Measurements from ENCODE around the gene TBL1XR1. TPM values are rescaled to one million over a fixed set of nuclear protein-coding genes. Genes with fewer than 3 reads are reported as not detected.
A peak's percentile ranks its signal among the peaks of the same experiment; 100 is the strongest.

The TBL1XR1 gene
- total RNA-seq, 1 experiment from 2014 or later: 77.6 TPM

GRCh38 chr3:177150970-177151627 lies 46.2 kb downstream of the TBL1XR1 start:
- H3K36me3 ChIP-seq (ENCODE audit: low read depth, low read length): no peaks in the 10 kb centered on the region
- no peak overlapping the region for H3K9ac ChIP-seq (ENCODE audit: low read length)
- DNase-seq: peak; percentile 92
- H3K4me2 ChIP-seq (ENCODE audit: low read length): peak overlapping the region; percentile 45
- peak; percentile 93 for ATAC-seq
- H3K4me3 ChIP-seq (ENCODE audit: low read length): no peak overlapping the region
- no peak for TF ChIP-seq EZH2phosphoT487 (IDR thresholded peaks at IDR 0.05; ENCODE audit: borderline replicate concordance, low read length)
- no peak for TF ChIP-seq EZH2 (IDR thresholded peaks at IDR 0.05; ENCODE audit: low read length, unreplicated experiment)
- no peak for TF ChIP-seq CTCF (conservative IDR thresholded peaks at IDR 0.05; ENCODE audit: low read depth, low read length)
- H3K9me3 ChIP-seq (ENCODE audit: low read length): no peaks in the 10 kb centered on the region
- H3K27me3 ChIP-seq (ENCODE audit: low read length): no peaks in the 10 kb centered on the region
- ChIA-PET POLR2A (ENCODE audit: unreplicated experiment) (interaction anchor here (0.6 kb wide), 2 partner anchors 10 to 318 kb away, joined by 3 to 5 read pairs; no protein-coding TSS in a partner anchor), CTCF (no interaction called here)
- intact Hi-C loops (cut with micrococcal nuclease): loop anchor here (2.0 kb wide), 1 partner anchor 44 kb away; no protein-coding TSS in a partner anchor
- peak overlapping the region; percentile 19 for H3K27ac ChIP-seq (ENCODE audit: low read length)
- peaks cover 99% of the 10 kb centered on the region for H3K79me2 ChIP-seq (ENCODE audit: low read length)
- peaks cover 21% of the 10 kb centered on the region for H3K4me1 ChIP-seq (ENCODE audit: insufficient read depth, low read length)
- H3K9me2 ChIP-seq (replicated peaks; ENCODE audit: low read length): no peaks in the 10 kb centered on the region
- H2AFZ ChIP-seq (ENCODE audit: low read length): no peak overlapping the region
- no peaks in the 10 kb centered on the region for H3F3A ChIP-seq (ENCODE audit: low read length, unreplicated experiment)
- no TSS peak for BruUV-seq (replicated peaks)
- H4K20me1 ChIP-seq (ENCODE audit: low read length): peaks cover 19% of the 10 kb centered on the region

GRCh38 chr3:177150218-177150916 lies 46.9 kb downstream of the TBL1XR1 start:
- Histone ChIP-seq H3K27ac (ENCODE audit: low read length) (peak overlapping the region; percentile 13; the same call in 1 of the 2 replicates), H3K4me2 (ENCODE audit: low read length) (peak overlapping the region; percentile 45), H3K36me3 (ENCODE audit: low read depth, low read length) (no peaks in the 10 kb centered on the region), H3K27me3 (ENCODE audit: low read length) (no peaks in the 10 kb centered on the region), H3K79me2 (ENCODE audit: low read length) (peaks cover 99% of the 10 kb centered on the region), H3K9me2 (replicated peaks; ENCODE audit: low read length) (no peaks in the 10 kb centered on the region), H3F3A (ENCODE audit: low read length, unreplicated experiment) (no peaks in the 10 kb centered on the region), H3K9me3 (ENCODE audit: low read length) (no peaks in the 10 kb centered on the region), H2AFZ (ENCODE audit: low read length) (no peak overlapping the region), H3K9ac (ENCODE audit: low read length) (no peak overlapping the region), H3K4me1 (ENCODE audit: insufficient read depth, low read length) (peaks cover 28% of the 10 kb centered on the region), H3K4me3 (ENCODE audit: low read length) (no peak overlapping the region), H4K20me1 (ENCODE audit: low read length) (peaks cover 25% of the 10 kb centered on the region)
- CTCF ChIA-PET: no interaction called here
- ATAC-seq (no peak; the same call in 1 of the 2 replicates), DNase-seq (no peak)
- TF ChIP-seq EZH2 (IDR thresholded peaks at IDR 0.05; ENCODE audit: low read length, unreplicated experiment) (no peak), EZH2phosphoT487 (IDR thresholded peaks at IDR 0.05; ENCODE audit: borderline replicate concordance, low read length) (no peak), CTCF (conservative IDR thresholded peaks at IDR 0.05; ENCODE audit: low read depth, low read length) (no peak)
- BruUV-seq (replicated peaks): no TSS peak
- intact Hi-C loops (cut with micrococcal nuclease): loop anchor here (2.0 kb wide), 1 partner anchor 44 kb away; no protein-coding TSS in a partner anchor
- POLR2A ChIA-PET (ENCODE audit: unreplicated experiment): interaction anchor here (0.6 kb wide), 1 partner anchor 318 kb away, joined by 3 read pairs; no protein-coding TSS in a partner anchor

Measured in PC-3 (cell line).